Neural cell (in vitro differentiated cells): ENCODE results near the gene IGFL2. TPM values are rescaled to one million over a fixed set of nuclear protein-coding genes. Genes with fewer than 3 reads are reported as not detected.

Experiments used
- H2AFZ ChIP-seq: fragments of 200-600, 300-800 bp; sonication (generic), shearing (Covaris generic); 2 replicates; pipeline ENCODE4 v1.6.0; 2014; ENCODE audit warnings: low read depth, mild to moderate bottlenecking, antibody characterized with exemption, low read length, moderate library complexity
- H3F3A ChIP-seq: fragments of 200-600 bp; shearing (Covaris generic); 2 replicates; pipeline ENCODE4 v1.6.1; 2016; ENCODE audit warnings: mild to moderate bottlenecking, moderate library complexity, mixed read lengths, antibody characterized with exemption, low read length; ENCODE audit not compliant: insufficient read depth, poor library complexity, severe bottlenecking
- H3K27ac ChIP-seq: fragments of 200-600, 300-800 bp; sonication (generic), shearing (Covaris generic); 2 replicates; pipeline ENCODE4 v1.5.1; 2014; ENCODE audit warnings: mild to moderate bottlenecking, low read length, moderate library complexity
- H3K27me3 ChIP-seq: fragments of 300-800, 200-600 bp; sonication (generic), shearing (Covaris generic); 2 replicates; pipeline ENCODE4 v1.6.0; 2014; ENCODE audit warnings: mild to moderate bottlenecking, low read depth, low read length, moderate library complexity; ENCODE audit not compliant: insufficient read depth
- H3K36me3 ChIP-seq: fragments of 300-800, 200-600 bp; sonication (generic), shearing (Covaris generic); 2 replicates; pipeline ENCODE4 v1.5.1; 2014; ENCODE audit warnings: mild to moderate bottlenecking, antibody characterized with exemption, low read length, moderate library complexity; ENCODE audit not compliant: insufficient read depth
- H3K4me2 ChIP-seq: fragments of 300-800, 200-600 bp; sonication (generic), shearing (Covaris generic); 2 replicates; pipeline ENCODE4 v1.6.0; 2014; ENCODE audit warnings: mild to moderate bottlenecking, low read length
- H3K4me3 ChIP-seq: fragments of 300-800, 200-600 bp; sonication (generic), shearing (Covaris generic); 2 replicates; pipeline ENCODE4 v1.5.1; 2014; ENCODE audit warnings: mild to moderate bottlenecking, low read length, moderate library complexity
- H3K79me2 ChIP-seq: fragments of 200-600 bp; shearing (Covaris generic); replicated peaks from 2 replicates; pipeline ENCODE4 v1.6.0; 2014; ENCODE audit warnings: mild to moderate bottlenecking, low read length, moderate library complexity; ENCODE audit not compliant: insufficient read depth
- H3K9ac ChIP-seq: fragments of 300-800, 200-600 bp; sonication (generic), shearing (Covaris generic); 2 replicates; pipeline ENCODE4 v1.6.1; 2016; ENCODE audit warnings: mild to moderate bottlenecking, low read length, mixed read lengths
- H3K9me2 ChIP-seq: fragments of 200-600 bp; shearing (Covaris generic); 2 replicates; pipeline ENCODE4 v1.6.1; 2016; ENCODE audit warnings: mild to moderate bottlenecking, low read length, mixed read lengths; ENCODE audit not compliant: insufficient read depth
- H3K9me3 ChIP-seq: fragments of 200-600, 300-800 bp; sonication (generic), shearing (Covaris generic); 2 replicates; pipeline ENCODE4 v1.6.1; 2016; ENCODE audit warnings: mild to moderate bottlenecking, mixed run types, low read length, moderate library complexity, mixed read lengths
- H4K20me1 ChIP-seq: fragments of 200-600 bp; shearing (Covaris generic); 2 replicates; pipeline ENCODE4 v1.6.1; 2016; ENCODE audit warnings: mild to moderate bottlenecking, mixed run types; ENCODE audit not compliant: insufficient read depth
- EP300 ChIP-seq: fragments of 450-650 bp; conservative IDR thresholded peaks from 2 replicates; pipeline ENCODE4 v1.6.1; 2014; ENCODE audit warnings: antibody characterized with exemption, mild to moderate bottlenecking, moderate library complexity; ENCODE audit not compliant: poor library complexity, severe bottlenecking
- EZH2 ChIP-seq: fragments of 200-600, 300-800 bp; shearing (Covaris generic), sonication (generic); IDR thresholded peaks from 2 replicates; pipeline ENCODE4 v1.6.1; 2014; ENCODE audit warnings: antibody characterized with exemption, low read length, borderline replicate concordance, mild to moderate bottlenecking; ENCODE audit not compliant: insufficient read depth, poor library complexity, severe bottlenecking
- MXI1 ChIP-seq: fragments of 450-650 bp; conservative IDR thresholded peaks from 2 replicates; pipeline ENCODE4 v1.6.1; 2014; ENCODE audit warnings: antibody characterized with exemption, mild to moderate bottlenecking; ENCODE audit not compliant: poor library complexity, severe bottlenecking
- POLR2AphosphoS5 ChIP-seq: IDR thresholded peaks from 2 replicates; pipeline ENCODE4 v1.6.1; 2012
- RAD21 ChIP-seq: fragments of 450-650 bp; conservative IDR thresholded peaks from 2 replicates; pipeline ENCODE4 v1.6.1; 2014; ENCODE audit warnings: antibody characterized with exemption, mild to moderate bottlenecking, moderate library complexity
- REST ChIP-seq: IDR thresholded peaks from 2 replicates; pipeline ENCODE4 v1.6.1; 2012; ENCODE audit warnings: borderline replicate concordance
- SMC3 ChIP-seq: fragments of 450-650 bp; conservative IDR thresholded peaks from 2 replicates; pipeline ENCODE4 v1.6.1; 2014; ENCODE audit warnings: antibody characterized with exemption, mild to moderate bottlenecking, moderate library complexity; ENCODE audit not compliant: poor library complexity
- TAF1 ChIP-seq: IDR thresholded peaks from 2 replicates; pipeline ENCODE4 v1.6.1; 2012; ENCODE audit warnings: low read depth
- polyA plus RNA-seq: library from polyadenylated mRNA; depleted of rRNA; stranded (reverse); fragments of >200 nt; gene quantifications from 2 replicates; pipeline ENCODE4 v1.2.3, GENCODE V29; 2014
- TF ChIP-seq, protein P1 (sequence below): fragments of 450-650 bp; IDR thresholded peaks from 2 replicates; pipeline ENCODE4 v1.5.1; 2014; ENCODE audit warnings: antibody characterized with exemption, mild to moderate bottlenecking, moderate library complexity; ENCODE audit not compliant: poor library complexity, severe bottlenecking

The IGFL2 gene
- polyA plus RNA-seq, 1 donor from 2014 or later = not detected

DNA sequence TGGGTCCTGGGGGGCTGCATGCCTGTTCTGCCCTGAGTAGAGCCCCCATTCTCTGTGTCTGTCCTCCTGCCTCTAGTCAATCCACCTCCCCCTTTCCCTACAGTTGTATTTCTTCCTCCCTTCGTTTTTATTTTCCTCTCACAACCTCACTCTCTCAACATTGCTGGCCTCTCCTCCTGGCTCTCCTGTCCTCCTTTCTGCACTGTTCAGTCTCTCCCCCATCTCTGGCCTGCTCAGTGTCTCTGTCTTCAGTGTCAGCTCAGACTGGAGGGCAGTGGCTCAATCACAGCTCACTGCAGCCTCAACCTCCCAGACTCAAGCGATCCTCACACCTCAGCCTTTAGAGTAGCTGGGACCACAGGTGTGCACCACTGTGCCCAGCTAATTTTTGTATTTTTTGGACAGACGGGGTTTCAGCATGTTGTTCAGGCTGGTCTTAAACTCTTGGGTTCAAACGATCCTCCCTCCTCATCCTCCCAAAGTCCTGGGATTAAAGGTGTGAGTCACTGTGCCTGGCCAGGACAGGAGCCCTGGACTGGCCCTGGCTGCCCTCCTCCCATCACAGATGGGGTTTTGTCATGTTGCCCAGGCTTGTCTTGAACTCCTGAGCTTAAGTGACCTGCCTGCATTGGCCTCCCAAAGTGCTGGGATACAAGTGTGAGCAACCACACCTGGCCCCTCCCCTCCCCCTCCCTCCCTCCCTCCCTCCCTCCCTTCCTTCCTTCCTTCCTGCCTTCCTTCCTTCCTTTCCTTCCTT is 49.5 kb downstream of the IGFL2 start:
- H2AFZ ChIP-seq = no peak overlapping the region
- H3K36me3 ChIP-seq = no peaks in the 10 kb centered on the region
- no peak overlapping the region for H3K9ac ChIP-seq
- H3K9me2 ChIP-seq = no peaks in the 10 kb centered on the region
- no peaks in the 10 kb centered on the region for H3K9me3 ChIP-seq
- no peaks in the 10 kb centered on the region for H3F3A ChIP-seq
- H3K4me2 ChIP-seq = no peak overlapping the region
- no peak overlapping the region for H3K27ac ChIP-seq
- no peaks in the 10 kb centered on the region for H3K27me3 ChIP-seq
- TF ChIP-seq SMC3 (no peak), RAD21 (no peak), EP300 (no peak), REST (no peak)
- H3K79me2 ChIP-seq = no peaks in the 10 kb centered on the region
- H4K20me1 ChIP-seq = no peaks in the 10 kb centered on the region
- no peak overlapping the region for H3K4me3 ChIP-seq

DNA sequence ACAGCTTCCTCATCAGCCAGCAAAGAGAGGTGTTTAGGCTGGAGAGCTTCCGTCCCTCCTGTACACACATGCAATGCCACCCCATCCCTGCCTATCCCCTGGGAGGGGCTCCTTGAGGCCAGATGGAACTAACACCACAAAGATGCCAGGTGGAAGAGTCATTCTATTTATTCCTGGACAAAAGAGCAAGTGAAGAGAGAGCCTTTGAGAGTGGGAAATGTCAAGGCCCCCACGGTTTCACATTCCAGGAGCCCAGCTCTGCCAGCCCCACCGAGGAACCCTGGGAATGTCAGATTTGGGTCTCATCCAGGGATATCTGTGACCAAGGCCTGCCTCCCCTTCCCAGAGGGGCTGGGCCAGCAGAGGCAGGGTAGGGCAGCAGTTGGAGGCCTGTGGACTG is 50.7 kb downstream of the IGFL2 start:
- no peak for TF ChIP-seq EZH2
- no peak for TF ChIP-seq MXI1
- no peak for TF ChIP-seq TAF1
- no peak for TF ChIP-seq RAD21
- TF ChIP-seq, protein P1, sequence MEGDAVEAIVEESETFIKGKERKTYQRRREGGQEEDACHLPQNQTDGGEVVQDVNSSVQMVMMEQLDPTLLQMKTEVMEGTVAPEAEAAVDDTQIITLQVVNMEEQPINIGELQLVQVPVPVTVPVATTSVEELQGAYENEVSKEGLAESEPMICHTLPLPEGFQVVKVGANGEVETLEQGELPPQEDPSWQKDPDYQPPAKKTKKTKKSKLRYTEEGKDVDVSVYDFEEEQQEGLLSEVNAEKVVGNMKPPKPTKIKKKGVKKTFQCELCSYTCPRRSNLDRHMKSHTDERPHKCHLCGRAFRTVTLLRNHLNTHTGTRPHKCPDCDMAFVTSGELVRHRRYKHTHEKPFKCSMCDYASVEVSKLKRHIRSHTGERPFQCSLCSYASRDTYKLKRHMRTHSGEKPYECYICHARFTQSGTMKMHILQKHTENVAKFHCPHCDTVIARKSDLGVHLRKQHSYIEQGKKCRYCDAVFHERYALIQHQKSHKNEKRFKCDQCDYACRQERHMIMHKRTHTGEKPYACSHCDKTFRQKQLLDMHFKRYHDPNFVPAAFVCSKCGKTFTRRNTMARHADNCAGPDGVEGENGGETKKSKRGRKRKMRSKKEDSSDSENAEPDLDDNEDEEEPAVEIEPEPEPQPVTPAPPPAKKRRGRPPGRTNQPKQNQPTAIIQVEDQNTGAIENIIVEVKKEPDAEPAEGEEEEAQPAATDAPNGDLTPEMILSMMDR = no peak
- no peak for TF ChIP-seq REST
- TF ChIP-seq SMC3 = no peak
- TF ChIP-seq POLR2AphosphoS5 = no peak
- TF ChIP-seq EP300 = no peak
- H3K4me2 ChIP-seq = no peak overlapping the region

More for the DNA sequence above, 50.7 kb downstream of the IGFL2 start:
- H3K9me2 ChIP-seq = no peaks in the 10 kb centered on the region
- H3K9me3 ChIP-seq = no peaks in the 10 kb centered on the region
- H3F3A ChIP-seq = no peaks in the 10 kb centered on the region
- no peaks in the 10 kb centered on the region for H3K27me3 ChIP-seq
- H3K79me2 ChIP-seq = no peaks in the 10 kb centered on the region
- no peak overlapping the region for H3K4me3 ChIP-seq
- H3K9ac ChIP-seq = no peak overlapping the region
- no peaks in the 10 kb centered on the region for H4K20me1 ChIP-seq
- no peak overlapping the region for H2AFZ ChIP-seq
- H3K36me3 ChIP-seq = no peaks in the 10 kb centered on the region
- H3K27ac ChIP-seq = no peak overlapping the region
